IMR-90 (cell line): ENCODE measurements around the gene PKNOX1. TPM values are rescaled to one million over a fixed set of nuclear protein-coding genes. Genes with fewer than 3 reads are reported as not detected.
"Not testable (repeated sequence)": the region's sequence is repeated elsewhere in the genome, so short reads cannot be mapped to it uniquely, and the experiment has no call there.

Experiments used
- ATAC-seq: fragments of 200-7000 bp; cut with Tn5 transposase; 2 replicates; pipeline ENCODE4 v1.9.1; 2020; ENCODE audit warnings: low read depth, mild to moderate bottlenecking, moderate library complexity
- BruUV-seq: library from RNA; stranded (reverse); fragments of 400-500 nt; replicated peaks from 2 replicates; lab custom pipeline; 2021; lab: Mats Ljungman, UMichigan
- CTCF ChIA-PET: fragments of 300-600 bp; formaldehyde crosslinking; extraction: SDS; loops from one replicate; lab custom pipeline; 2021; ENCODE audit warnings: antibody characterized with exemption; lab: Yijun Ruan, JAX
- POLR2A ChIA-PET: fragments of 300-600 bp; sonication (Branson Sonifier 250); formaldehyde crosslinking; loops from one replicate; lab custom pipeline; 2022; ENCODE audit warnings: antibody characterized with exemption; ENCODE audit not compliant: unreplicated experiment; lab: Charles Lee
- DNase-seq: peaks from one replicate; pipeline ENCODE4 v3.0.0; 2013
- H2AFZ ChIP-seq: replicated peaks from 2 replicates; pipeline ENCODE3; 2013; ENCODE audit warnings: low read length, mild to moderate bottlenecking; ENCODE audit not compliant: poor library complexity
- H2AK5ac ChIP-seq: 2 replicates; pipeline ENCODE4 v1.6.1; 2013; ENCODE audit warnings: low read depth, low read length, inconsistent platforms
- H2AK9ac ChIP-seq: replicated peaks from 2 replicates; pipeline ENCODE3; 2013; ENCODE audit warnings: mild to moderate bottlenecking, low read depth, low read length, moderate library complexity; ENCODE audit not compliant: poor library complexity
- H2BK120ac ChIP-seq: 2 replicates; pipeline ENCODE4 v1.6.1; 2013; ENCODE audit warnings: low read depth, low read length, inconsistent platforms
- H2BK15ac ChIP-seq: 3 replicates; pipeline ENCODE4 v1.6.1; 2013; ENCODE audit warnings: low read depth, low read length, inconsistent platforms
- H2BK20ac ChIP-seq: 2 replicates; pipeline ENCODE4 v1.6.1; 2013; ENCODE audit warnings: low read depth, mild to moderate bottlenecking, inconsistent platforms, low read length, moderate library complexity
- H2BK5ac ChIP-seq: 2 replicates; pipeline ENCODE4 v1.6.1; 2013; ENCODE audit warnings: mild to moderate bottlenecking, low read depth, low read length, inconsistent platforms; ENCODE audit not compliant: poor library complexity, severe bottlenecking
- H3K14ac ChIP-seq: replicated peaks from 2 replicates; pipeline ENCODE4 v1.6.1; 2013; ENCODE audit warnings: low read depth, low read length, inconsistent platforms
- H3K18ac ChIP-seq: 2 replicates; pipeline ENCODE4 v1.6.1; 2013; ENCODE audit warnings: low read depth, low read length, control low read depth
- H3K23ac ChIP-seq: 2 replicates; pipeline ENCODE4 v1.6.1; 2013; ENCODE audit warnings: low read depth, low read length, inconsistent platforms
- H3K27ac ChIP-seq: 2 replicates; pipeline ENCODE4 v1.5.1; 2013; ENCODE audit warnings: mild to moderate bottlenecking, control low read depth, low read length; ENCODE audit not compliant: insufficient read depth
- H3K27me3 ChIP-seq: 2 replicates; pipeline ENCODE4 v1.6.1; 2013; ENCODE audit warnings: low read length; ENCODE audit not compliant: control insufficient read depth, insufficient read depth
- H3K36me3 ChIP-seq: 2 replicates; pipeline ENCODE4 v1.6.1; 2013; ENCODE audit warnings: low read length, mixed read lengths; ENCODE audit not compliant: control insufficient read depth, insufficient read depth
- H3K4ac ChIP-seq: 2 replicates; pipeline ENCODE4 v1.6.1; 2013; ENCODE audit warnings: low read depth, low read length, inconsistent platforms
- H3K4me1 ChIP-seq: 2 replicates; pipeline ENCODE4 v1.6.1; 2013; ENCODE audit warnings: low read length, mixed read lengths; ENCODE audit not compliant: control insufficient read depth, insufficient read depth
- H3K4me2 ChIP-seq: 2 replicates; pipeline ENCODE4 v1.6.1; 2013; ENCODE audit warnings: low read depth, mild to moderate bottlenecking, control low read depth, low read length, moderate library complexity
- H3K4me3 ChIP-seq: 2 replicates; pipeline ENCODE4 v1.5.1; 2013; ENCODE audit warnings: low read depth, mild to moderate bottlenecking, control low read depth, low read length, moderate library complexity; ENCODE audit not compliant: insufficient read depth
- H3K56ac ChIP-seq: 2 replicates; pipeline ENCODE4 v1.6.1; 2013; ENCODE audit warnings: low read length, inconsistent platforms; ENCODE audit not compliant: insufficient read depth; ENCODE audit errors: extremely low read depth
- H3K79me1 ChIP-seq, 2 experiments: 2 replicates each; pipeline ENCODE4 v1.6.1; 2013; ENCODE audit warnings: low read length in 2 of 2, inconsistent platforms in 1 of 2, low read depth in 1 of 2
- H3K9ac ChIP-seq: 2 replicates; pipeline ENCODE4 v1.6.1; 2013; ENCODE audit warnings: low read depth, low read length, control low read depth
- H3K9me1 ChIP-seq: 2 replicates; pipeline ENCODE4 v1.6.1; 2013; ENCODE audit warnings: low read length, inconsistent platforms; ENCODE audit not compliant: insufficient read depth
- H3K9me3 ChIP-seq: 2 replicates; pipeline ENCODE4 v1.6.1; 2013; ENCODE audit warnings: low read length; ENCODE audit not compliant: control insufficient read depth, insufficient read depth
- H4K20me1 ChIP-seq: 2 replicates; pipeline ENCODE4 v1.6.1; 2013; ENCODE audit warnings: low read length, inconsistent platforms; ENCODE audit not compliant: insufficient read depth
- H4K5ac ChIP-seq: 2 replicates; pipeline ENCODE4 v1.6.1; 2013; ENCODE audit warnings: mild to moderate bottlenecking, low read depth, low read length, control low read depth
- H4K8ac ChIP-seq, 2 experiments: 2 replicates each; pipeline ENCODE4 v1.6.1; 2013; ENCODE audit warnings: low read depth in 2 of 2, low read length in 2 of 2, control low read depth in 1 of 2, inconsistent platforms in 1 of 2
- H4K91ac ChIP-seq: 2 replicates; pipeline ENCODE4 v1.6.1; 2013; ENCODE audit warnings: low read depth, low read length, inconsistent platforms; ENCODE audit not compliant: insufficient read depth
- WGBS, 2 experiments: methylation state at CpG; one replicate each; pipeline versions ENCODE4 v1.1.5 to v1.1.7; 2013; ENCODE audit warnings: missing lambda C conversion rate in 2 of 2; ENCODE audit not compliant: insufficient read length in 1 of 2; ENCODE audit errors: extremely low coverage in 2 of 2; 5-methylcytosine and 5-hydroxymethylcytosine counted together
- dilution Hi-C: fragments of 300-500 bp; cut with HindIII; formaldehyde crosslinking; loops from one replicate; pipeline ENCODE4 v1.14.3; 2018; ENCODE audit warnings: low sequenced_read_pairs; ENCODE audit not compliant: unreplicated experiment
- in situ Hi-C: fragments of 300-500 bp; cut with MboI; formaldehyde crosslinking; loops from 3 replicates; pipeline ENCODE4 v1.14.3; 2019; ENCODE audit warnings: low sequenced_read_pairs, inconsistent platforms, mixed read lengths
- intact Hi-C: fragments of 100-400 bp; cut with micrococcal nuclease; formaldehyde crosslinking; loops from 2 replicates; pipeline ENCODE4 v1.10.0; 2022
- polyA plus RNA-seq, 3 experiments: library from polyadenylated mRNA; depleted of rRNA; stranded (reverse); fragments of >200 nt; gene quantifications; 2 replicates each; pipeline ENCODE4 v1.2.3, GENCODE V29; 2012; ENCODE audit warnings: low replicate concordance in 1 of 3
- total RNA-seq: library from RNA; depleted of rRNA; stranded (reverse); fragments of >200 nt; gene quantifications from 2 replicates; pipeline ENCODE4 v1.2.3, GENCODE V29; 2012

The PKNOX1 gene
- total and polyA plus RNA-seq, 2 of the 4 experiments (the other 2 are of a cell fraction) = 35.0 to 61.0 TPM

- WGBS, 2 experiments = no CpG with 5 or more reads among the region's 1 CpG
- H3K4me3 ChIP-seq, H3K4me2 ChIP-seq, ATAC-seq, H3K9ac ChIP-seq, H2AFZ ChIP-seq, H3K9me3 ChIP-seq, BruUV-seq, H3K36me3 ChIP-seq, H4K20me1 ChIP-seq, POLR2A ChIA-PET, dilution Hi-C loops, DNase-seq, H3K56ac ChIP-seq, CTCF ChIA-PET, intact Hi-C loops, H3K23ac ChIP-seq, H3K27me3 ChIP-seq, in situ Hi-C loops, H2AK9ac ChIP-seq: not testable (repeated sequence)
- peak overlapping the region; percentile 95 for H3K18ac ChIP-seq
- peak overlapping the region; percentile 84 for H2BK20ac ChIP-seq
- peak overlapping the region; percentile 80; the same call in 1 of the 2 replicates for H3K14ac ChIP-seq
- H2BK5ac ChIP-seq = peak overlapping the region; percentile 87
- peak overlapping the region; percentile 95 for H2AK5ac ChIP-seq
- H4K5ac ChIP-seq = peak overlapping the region; percentile 82
- peaks cover 41 to 75% of the 10 kb centered on the region in 2 experiments for H3K79me1 ChIP-seq
- H4K91ac ChIP-seq = peak overlapping the region; percentile 92
- H3K9me1 ChIP-seq = peaks cover 16% of the 10 kb centered on the region
- peak overlapping the region; percentile 68; the same call in 2 of the 3 replicates for H2BK15ac ChIP-seq
- H2BK120ac ChIP-seq = peak overlapping the region; percentile 87
- peak overlapping the region; percentile 61 to 72; a peak in 3 of 4 replicates for H4K8ac ChIP-seq
- peak overlapping the region; percentile 84; the same call in 1 of the 2 replicates for H3K27ac ChIP-seq
- peak overlapping the region; percentile 76 for H3K4ac ChIP-seq
- peaks cover 10% of the 10 kb centered on the region for H3K4me1 ChIP-seq
Measured at GRCh38 chr21:42997983-42998382, 23.6 kb downstream of the PKNOX1 start.

- H3K56ac ChIP-seq, H4K20me1 ChIP-seq, H3K18ac ChIP-seq, H2AK9ac ChIP-seq, H2AFZ ChIP-seq, H4K91ac ChIP-seq, H3K4me1 ChIP-seq, H2BK15ac ChIP-seq, ATAC-seq, H4K8ac ChIP-seq, H3K4me2 ChIP-seq, H3K9ac ChIP-seq, CTCF ChIA-PET, H3K4ac ChIP-seq, DNase-seq, H3K4me3 ChIP-seq, POLR2A ChIA-PET, H3K23ac ChIP-seq, in situ Hi-C loops, H2BK5ac ChIP-seq, H2BK120ac ChIP-seq, H3K9me3 ChIP-seq, H3K27me3 ChIP-seq, H3K27ac ChIP-seq, dilution Hi-C loops, intact Hi-C loops, BruUV-seq, H3K14ac ChIP-seq, H2BK20ac ChIP-seq, H4K5ac ChIP-seq, H3K36me3 ChIP-seq: not testable (repeated sequence)
- 0 out of 2 replicates have a peak overlapping the region, but pooled peaks have one; percentile 43 for H2AK5ac ChIP-seq
- peaks cover 13% of the 10 kb centered on the region for H3K9me1 ChIP-seq
- H3K79me1 ChIP-seq = peaks cover 42 to 73% of the 10 kb centered on the region in 2 experiments
- WGBS, 2 experiments = 100% methylated on average over 1 of the region's 2 CpGs; no CpG with 5 or more reads in 1 of the 2 experiments
Measured at GRCh38 chr21:42999152-42999551, 24.8 kb downstream of the PKNOX1 start.
